HEK293 (cell line): ENCODE data around the gene STRN4.

ENCODE experiments used
- FEZF1 ChIP-seq: fragments of 450-650 bp; formaldehyde crosslinking; IDR thresholded peaks from 2 replicates; pipeline ENCODE4 v1.5.1; 2016; ENCODE audit warnings: missing biosample characterization, missing genetic modification characterization
- OSR2 ChIP-seq: fragments of 450-650 bp; formaldehyde crosslinking; IDR thresholded peaks from 2 replicates; pipeline ENCODE4 v1.5.1; 2016; ENCODE audit warnings: missing biosample characterization, missing genetic modification characterization
- OVOL3 ChIP-seq: fragments of 450-650 bp; formaldehyde crosslinking; IDR thresholded peaks from 2 replicates; pipeline ENCODE4 v1.5.1; 2016; ENCODE audit warnings: missing biosample characterization, missing genetic modification characterization
- PATZ1 ChIP-seq: fragments of 450-650 bp; formaldehyde crosslinking; IDR thresholded peaks from 2 replicates; pipeline ENCODE4 v1.5.1; 2016; ENCODE audit warnings: missing biosample characterization, missing genetic modification characterization
- PRDM1 ChIP-seq: fragments of 450-650 bp; formaldehyde crosslinking; IDR thresholded peaks from 2 replicates; pipeline ENCODE4; 2016; ENCODE audit warnings: missing biosample characterization, missing genetic modification characterization
- SALL2 ChIP-seq: fragments of 450-650 bp; formaldehyde crosslinking; IDR thresholded peaks from 2 replicates; pipeline ENCODE4 v1.5.0; 2017; ENCODE audit warnings: missing biosample characterization, mild to moderate bottlenecking, missing genetic modification characterization, borderline replicate concordance
- SP3 ChIP-seq: fragments of 450-650 bp; formaldehyde crosslinking; IDR thresholded peaks from 2 replicates; pipeline ENCODE4 v1.5.1; 2016; ENCODE audit warnings: missing biosample characterization, missing genetic modification characterization
- TSHZ1 ChIP-seq: fragments of 450-650 bp; formaldehyde crosslinking; IDR thresholded peaks from 2 replicates; pipeline ENCODE4 v1.5.1; 2016; ENCODE audit warnings: missing biosample characterization, missing genetic modification characterization, borderline replicate concordance
- ZBTB20 ChIP-seq: fragments of 450-650 bp; formaldehyde crosslinking; IDR thresholded peaks from 2 replicates; pipeline ENCODE4 v1.5.1; 2016; ENCODE audit warnings: missing biosample characterization, missing genetic modification characterization
- ZEB2 ChIP-seq: fragments of 450-650 bp; formaldehyde crosslinking; IDR thresholded peaks from 2 replicates; pipeline ENCODE4 v1.5.1; 2016; ENCODE audit warnings: missing biosample characterization, missing genetic modification characterization
- ZFP3 ChIP-seq: fragments of 450-650 bp; formaldehyde crosslinking; IDR thresholded peaks from 2 replicates; pipeline ENCODE4 v1.5.1; 2016; ENCODE audit warnings: low read depth, missing biosample characterization, missing genetic modification characterization
- ZNF16 ChIP-seq: fragments of 450-650 bp; formaldehyde crosslinking; IDR thresholded peaks from 2 replicates; pipeline ENCODE4 v1.5.1; 2016; ENCODE audit warnings: low read depth, missing biosample characterization, missing genetic modification characterization
- ZNF175 ChIP-seq: fragments of 450-650 bp; formaldehyde crosslinking; IDR thresholded peaks from 2 replicates; pipeline ENCODE4 v1.5.1; 2016; ENCODE audit warnings: missing biosample characterization, missing genetic modification characterization
- ZNF184 ChIP-seq: fragments of 450-650 bp; IDR thresholded peaks from 2 replicates; pipeline ENCODE4 v1.5.1; 2018; ENCODE audit warnings: missing biosample characterization, mild to moderate bottlenecking, missing genetic modification characterization
- ZNF239 ChIP-seq: fragments of 450-650 bp; formaldehyde crosslinking; IDR thresholded peaks from 2 replicates; pipeline ENCODE4 v1.5.1; 2016; ENCODE audit warnings: missing biosample characterization, missing genetic modification characterization
- ZNF24 ChIP-seq: fragments of 450-650 bp; formaldehyde crosslinking; IDR thresholded peaks from 2 replicates; pipeline ENCODE4 v1.5.1; 2016; ENCODE audit warnings: missing biosample characterization, missing genetic modification characterization
- ZNF350 ChIP-seq: fragments of 450-650 bp; formaldehyde crosslinking; IDR thresholded peaks from 2 replicates; pipeline ENCODE4 v1.5.0; 2017; ENCODE audit warnings: missing biosample characterization, mild to moderate bottlenecking, missing genetic modification characterization
- ZNF354C ChIP-seq: fragments of 450-650 bp; formaldehyde crosslinking; IDR thresholded peaks from 2 replicates; pipeline ENCODE4 v1.5.1; 2016; ENCODE audit warnings: missing biosample characterization, missing genetic modification characterization, low read depth, borderline replicate concordance
- ZNF404 ChIP-seq: fragments of 450-650 bp; formaldehyde crosslinking; IDR thresholded peaks from 2 replicates; pipeline ENCODE4 v1.5.1; 2017; ENCODE audit warnings: missing biosample characterization, missing genetic modification characterization
- ZNF548 ChIP-seq: fragments of 450-650 bp; formaldehyde crosslinking; IDR thresholded peaks from 2 replicates; pipeline ENCODE4 v1.5.1; 2016; ENCODE audit warnings: missing biosample characterization, missing genetic modification characterization
- ZNF549 ChIP-seq: fragments of 450-650 bp; IDR thresholded peaks from 2 replicates; pipeline ENCODE4 v1.5.1; 2018; ENCODE audit warnings: missing biosample characterization, missing genetic modification characterization, mild to moderate bottlenecking, inconsistent platforms, moderate library complexity
- ZNF571 ChIP-seq: fragments of 450-650 bp; formaldehyde crosslinking; IDR thresholded peaks from 2 replicates; pipeline ENCODE4 v1.5.0; 2017; ENCODE audit warnings: missing biosample characterization, missing genetic modification characterization
- TF ChIP-seq, protein P1 (sequence below): fragments of 450-650 bp; formaldehyde crosslinking; IDR thresholded peaks from 2 replicates; pipeline ENCODE4 v1.5.1; 2016; ENCODE audit warnings: missing biosample characterization, missing genetic modification characterization, borderline replicate concordance
- TF ChIP-seq, protein P2 (sequence below): fragments of 450-650 bp; formaldehyde crosslinking; IDR thresholded peaks from 2 replicates; pipeline ENCODE4 v1.5.1; 2016; ENCODE audit warnings: missing biosample characterization, missing genetic modification characterization

The STRN4 gene

GRCh38 chr19:46788262-46788967, 42.2 kb upstream of the STRN4 start, which contains the start of gene SLC1A5 (continued):
- TF ChIP-seq, protein P1, sequence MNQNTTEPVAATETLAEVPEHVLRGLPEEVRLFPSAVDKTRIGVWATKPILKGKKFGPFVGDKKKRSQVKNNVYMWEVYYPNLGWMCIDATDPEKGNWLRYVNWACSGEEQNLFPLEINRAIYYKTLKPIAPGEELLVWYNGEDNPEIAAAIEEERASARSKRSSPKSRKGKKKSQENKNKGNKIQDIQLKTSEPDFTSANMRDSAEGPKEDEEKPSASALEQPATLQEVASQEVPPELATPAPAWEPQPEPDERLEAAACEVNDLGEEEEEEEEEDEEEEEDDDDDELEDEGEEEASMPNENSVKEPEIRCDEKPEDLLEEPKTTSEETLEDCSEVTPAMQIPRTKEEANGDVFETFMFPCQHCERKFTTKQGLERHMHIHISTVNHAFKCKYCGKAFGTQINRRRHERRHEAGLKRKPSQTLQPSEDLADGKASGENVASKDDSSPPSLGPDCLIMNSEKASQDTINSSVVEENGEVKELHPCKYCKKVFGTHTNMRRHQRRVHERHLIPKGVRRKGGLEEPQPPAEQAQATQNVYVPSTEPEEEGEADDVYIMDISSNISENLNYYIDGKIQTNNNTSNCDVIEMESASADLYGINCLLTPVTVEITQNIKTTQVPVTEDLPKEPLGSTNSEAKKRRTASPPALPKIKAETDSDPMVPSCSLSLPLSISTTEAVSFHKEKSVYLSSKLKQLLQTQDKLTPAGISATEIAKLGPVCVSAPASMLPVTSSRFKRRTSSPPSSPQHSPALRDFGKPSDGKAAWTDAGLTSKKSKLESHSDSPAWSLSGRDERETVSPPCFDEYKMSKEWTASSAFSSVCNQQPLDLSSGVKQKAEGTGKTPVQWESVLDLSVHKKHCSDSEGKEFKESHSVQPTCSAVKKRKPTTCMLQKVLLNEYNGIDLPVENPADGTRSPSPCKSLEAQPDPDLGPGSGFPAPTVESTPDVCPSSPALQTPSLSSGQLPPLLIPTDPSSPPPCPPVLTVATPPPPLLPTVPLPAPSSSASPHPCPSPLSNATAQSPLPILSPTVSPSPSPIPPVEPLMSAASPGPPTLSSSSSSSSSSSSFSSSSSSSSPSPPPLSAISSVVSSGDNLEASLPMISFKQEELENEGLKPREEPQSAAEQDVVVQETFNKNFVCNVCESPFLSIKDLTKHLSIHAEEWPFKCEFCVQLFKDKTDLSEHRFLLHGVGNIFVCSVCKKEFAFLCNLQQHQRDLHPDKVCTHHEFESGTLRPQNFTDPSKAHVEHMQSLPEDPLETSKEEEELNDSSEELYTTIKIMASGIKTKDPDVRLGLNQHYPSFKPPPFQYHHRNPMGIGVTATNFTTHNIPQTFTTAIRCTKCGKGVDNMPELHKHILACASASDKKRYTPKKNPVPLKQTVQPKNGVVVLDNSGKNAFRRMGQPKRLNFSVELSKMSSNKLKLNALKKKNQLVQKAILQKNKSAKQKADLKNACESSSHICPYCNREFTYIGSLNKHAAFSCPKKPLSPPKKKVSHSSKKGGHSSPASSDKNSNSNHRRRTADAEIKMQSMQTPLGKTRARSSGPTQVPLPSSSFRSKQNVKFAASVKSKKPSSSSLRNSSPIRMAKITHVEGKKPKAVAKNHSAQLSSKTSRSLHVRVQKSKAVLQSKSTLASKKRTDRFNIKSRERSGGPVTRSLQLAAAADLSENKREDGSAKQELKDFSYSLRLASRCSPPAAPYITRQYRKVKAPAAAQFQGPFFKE: no peak
- TF ChIP-seq FEZF1: peak; percentile 15; the same call in 1 of the 2 replicates
- no peak for TF ChIP-seq ZNF16 (tag by site-specific recombination)
- no peak for TF ChIP-seq ZNF549
- TF ChIP-seq PRDM1 (tag by site-specific recombination): no peak
- no peak for TF ChIP-seq ZNF175 (tag by site-specific recombination)
- TF ChIP-seq, protein P2, sequence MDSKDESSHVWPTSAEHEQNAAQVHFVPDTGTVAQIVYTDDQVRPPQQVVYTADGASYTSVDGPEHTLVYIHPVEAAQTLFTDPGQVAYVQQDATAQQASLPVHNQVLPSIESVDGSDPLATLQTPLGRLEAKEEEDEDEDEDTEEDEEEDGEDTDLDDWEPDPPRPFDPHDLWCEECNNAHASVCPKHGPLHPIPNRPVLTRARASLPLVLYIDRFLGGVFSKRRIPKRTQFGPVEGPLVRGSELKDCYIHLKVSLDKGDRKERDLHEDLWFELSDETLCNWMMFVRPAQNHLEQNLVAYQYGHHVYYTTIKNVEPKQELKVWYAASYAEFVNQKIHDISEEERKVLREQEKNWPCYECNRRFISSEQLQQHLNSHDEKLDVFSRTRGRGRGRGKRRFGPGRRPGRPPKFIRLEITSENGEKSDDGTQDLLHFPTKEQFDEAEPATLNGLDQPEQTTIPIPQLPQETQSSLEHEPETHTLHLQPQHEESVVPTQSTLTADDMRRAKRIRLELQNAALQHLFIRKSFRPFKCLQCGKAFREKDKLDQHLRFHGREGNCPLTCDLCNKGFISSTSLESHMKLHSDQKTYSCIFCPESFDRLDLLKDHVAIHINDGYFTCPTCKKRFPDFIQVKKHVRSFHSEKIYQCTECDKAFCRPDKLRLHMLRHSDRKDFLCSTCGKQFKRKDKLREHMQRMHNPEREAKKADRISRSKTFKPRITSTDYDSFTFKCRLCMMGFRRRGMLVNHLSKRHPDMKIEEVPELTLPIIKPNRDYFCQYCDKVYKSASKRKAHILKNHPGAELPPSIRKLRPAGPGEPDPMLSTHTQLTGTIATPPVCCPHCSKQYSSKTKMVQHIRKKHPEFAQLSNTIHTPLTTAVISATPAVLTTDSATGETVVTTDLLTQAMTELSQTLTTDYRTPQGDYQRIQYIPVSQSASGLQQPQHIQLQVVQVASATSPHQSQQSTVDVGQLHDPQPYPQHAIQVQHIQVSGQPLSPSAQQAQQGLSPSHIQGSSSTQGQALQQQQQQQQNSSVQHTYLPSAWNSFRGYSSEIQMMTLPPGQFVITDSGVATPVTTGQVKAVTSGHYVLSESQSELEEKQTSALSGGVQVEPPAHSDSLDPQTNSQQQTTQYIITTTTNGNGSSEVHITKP: peak; percentile 72
- no peak for TF ChIP-seq TSHZ1 (tag by site-specific recombination)
- TF ChIP-seq ZEB2 (tag by site-specific recombination): 0 out of 2 replicates have a peak, but pooled peaks have one; percentile 52
- TF ChIP-seq ZBTB20: peak; percentile 29; the same call in 1 of the 2 replicates
- no peak for TF ChIP-seq ZNF571 (tag by site-specific recombination)
- TF ChIP-seq SP3 (tag by site-specific recombination): peak; percentile 93
- TF ChIP-seq ZNF24 (tag by site-specific recombination): no peak
- TF ChIP-seq OVOL3 (tag by site-specific recombination): 0 out of 2 replicates have a peak, but pooled peaks have one; percentile 54
- TF ChIP-seq SALL2 (tag by site-specific recombination): no peak
- TF ChIP-seq ZNF404 (tag by site-specific recombination): no peak; the same call in 1 of the 2 replicates
- no peak for TF ChIP-seq ZNF184 (tag by site-specific recombination)
- no peak for TF ChIP-seq ZNF239 (tag by site-specific recombination)
- no peak for TF ChIP-seq ZFP3 (tag by site-specific recombination)
- no peak for TF ChIP-seq ZNF548 (tag by site-specific recombination)
- TF ChIP-seq ZNF354C (tag by site-specific recombination): no peak
- peak; percentile 62 for TF ChIP-seq PATZ1 (tag by site-specific recombination)
- TF ChIP-seq OSR2 (tag by site-specific recombination): peak; percentile 55
- no peak for TF ChIP-seq ZNF350 (tag by site-specific recombination)
